H1 (cell line): Measurements from ENCODE around the gene TM4SF20.

Experiments used
- EP300 ChIP-seq, 2 experiments: IDR thresholded peaks; 1 replicate in 1 of 2; 2 replicates in 1 of 2; pipeline ENCODE4 v1.6.1; 2011 to 2012; ENCODE audit warnings: low read depth in 2 of 2, low read length in 2 of 2, mild to moderate bottlenecking in 2 of 2, borderline replicate concordance in 1 of 2, inconsistent platforms in 1 of 2, moderate library complexity in 1 of 2
- TF ChIP-seq, protein P1 (sequence below), 3 experiments: IDR thresholded peaks; 1 replicate in 2 of 3; 2 replicates in 1 of 3; pipeline versions ENCODE4 v1.5.1 to v1.6.1; 2011; ENCODE audit warnings: low read length in 3 of 3, mild to moderate bottlenecking in 3 of 3, inconsistent platforms in 2 of 3, low read depth in 1 of 3, moderate library complexity in 1 of 3; ENCODE audit not compliant: insufficient read depth in 1 of 3; ENCODE audit errors: control extremely low read depth in 1 of 3

DNA sequence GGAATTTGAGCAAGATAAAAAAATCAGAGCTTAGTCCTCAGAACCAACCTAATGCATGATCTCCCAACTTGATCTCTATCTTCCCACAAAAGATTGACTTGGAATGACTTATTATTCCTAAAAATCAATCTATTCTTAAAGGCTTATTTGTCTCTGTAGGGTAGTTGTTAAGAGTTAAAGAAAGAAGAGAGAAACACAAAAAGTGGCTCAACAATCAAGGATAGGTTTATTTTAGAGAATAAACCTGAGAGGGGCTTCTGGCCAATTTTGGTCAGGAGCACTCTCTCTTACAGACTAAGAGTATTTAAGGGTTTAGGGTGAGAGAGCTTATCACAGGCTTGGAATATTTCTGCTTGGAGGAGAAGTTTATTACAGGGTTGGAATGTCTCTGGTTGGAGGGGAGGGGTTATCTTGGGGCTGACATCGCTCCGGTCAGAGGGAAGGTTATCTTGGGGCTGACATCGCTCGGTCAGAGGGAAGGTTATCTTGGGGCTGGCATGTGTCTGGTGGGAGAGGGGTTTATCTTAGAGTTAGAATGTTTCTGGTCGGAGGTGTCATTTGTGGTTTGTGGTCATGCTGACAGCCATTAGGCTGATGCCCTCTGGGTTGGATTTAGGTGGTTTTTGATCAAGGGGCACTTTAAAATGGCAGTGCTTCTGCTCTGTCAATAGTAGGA lies 56.4 kb downstream of the TM4SF20 start:
- TF ChIP-seq EP300 (IDR thresholded peaks at IDR 0.05; ENCODE audit: borderline replicate concordance in 1 of 2, low read depth in 2 of 2, low read length in 2 of 2), result no peak
- TF ChIP-seq, protein P1, sequence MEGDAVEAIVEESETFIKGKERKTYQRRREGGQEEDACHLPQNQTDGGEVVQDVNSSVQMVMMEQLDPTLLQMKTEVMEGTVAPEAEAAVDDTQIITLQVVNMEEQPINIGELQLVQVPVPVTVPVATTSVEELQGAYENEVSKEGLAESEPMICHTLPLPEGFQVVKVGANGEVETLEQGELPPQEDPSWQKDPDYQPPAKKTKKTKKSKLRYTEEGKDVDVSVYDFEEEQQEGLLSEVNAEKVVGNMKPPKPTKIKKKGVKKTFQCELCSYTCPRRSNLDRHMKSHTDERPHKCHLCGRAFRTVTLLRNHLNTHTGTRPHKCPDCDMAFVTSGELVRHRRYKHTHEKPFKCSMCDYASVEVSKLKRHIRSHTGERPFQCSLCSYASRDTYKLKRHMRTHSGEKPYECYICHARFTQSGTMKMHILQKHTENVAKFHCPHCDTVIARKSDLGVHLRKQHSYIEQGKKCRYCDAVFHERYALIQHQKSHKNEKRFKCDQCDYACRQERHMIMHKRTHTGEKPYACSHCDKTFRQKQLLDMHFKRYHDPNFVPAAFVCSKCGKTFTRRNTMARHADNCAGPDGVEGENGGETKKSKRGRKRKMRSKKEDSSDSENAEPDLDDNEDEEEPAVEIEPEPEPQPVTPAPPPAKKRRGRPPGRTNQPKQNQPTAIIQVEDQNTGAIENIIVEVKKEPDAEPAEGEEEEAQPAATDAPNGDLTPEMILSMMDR (IDR thresholded peaks at IDR 0.05; ENCODE audit: control extremely low read depth in 1 of 3, insufficient read depth in 1 of 3, low read depth in 1 of 3, low read length in 3 of 3), result no peak
